Naive thymus-derived CD4-positive, alpha-beta T cell (primary cell): ENCODE measurements around the gene EVL. TPM values are rescaled to one million over a fixed set of nuclear protein-coding genes. Genes with fewer than 3 reads are reported as not detected.

Experiments
- ATAC-seq: fragments of 150-1000 bp; cut with Tn5 transposase; 2 replicates; pipeline ENCODE4 v1.10.0; 2021; ENCODE audit warnings: mild to moderate bottlenecking, moderate library complexity
- CTCF ChIA-PET: fragments of 350-600 bp; sonication (Branson Sonifier 250); formaldehyde crosslinking; loops from one replicate; lab custom pipeline; 2021; ENCODE audit warnings: antibody characterized with exemption; lab: Charles Lee
- POLR2A ChIA-PET: fragments of 350-600 bp; sonication (Branson Sonifier 250); formaldehyde crosslinking; loops from one replicate; lab custom pipeline; 2021; ENCODE audit warnings: antibody characterized with exemption, inconsistent platforms; lab: Charles Lee
- DNase-seq, 9 donors: peaks; one replicate each; pipeline versions ENCODE4 v3.0.0 to v3.0.0-alpha.2; 2020 to 2022; ENCODE audit warnings: mixed read lengths in 1 of 9
- H3K27ac ChIP-seq: one replicate; pipeline ENCODE4 v1.7.0; 2013; ENCODE audit warnings: mild to moderate bottlenecking, low read depth, low read length, moderate library complexity
- H3K27me3 ChIP-seq, 2 donors: one replicate each; pipeline ENCODE4 v1.7.0; 2013; ENCODE audit warnings: low read length in 2 of 2, mild to moderate bottlenecking in 2 of 2, moderate library complexity in 2 of 2; ENCODE audit not compliant: control insufficient read depth in 2 of 2, insufficient read depth in 2 of 2
- H3K36me3 ChIP-seq, 3 experiments: 1 replicate in 2 of 3; 2 replicates in 1 of 3; pipeline ENCODE4 v1.7.0; 2013; ENCODE audit warnings: low read length in 3 of 3, mild to moderate bottlenecking in 3 of 3, moderate library complexity in 1 of 3; ENCODE audit not compliant: insufficient read depth in 3 of 3, control insufficient read depth in 2 of 3
- H3K4me1 ChIP-seq, 2 donors: one replicate each; pipeline ENCODE4 v1.7.0; 2013; ENCODE audit warnings: low read length in 2 of 2, mild to moderate bottlenecking in 2 of 2, moderate library complexity in 1 of 2; ENCODE audit not compliant: control insufficient read depth in 2 of 2, insufficient read depth in 2 of 2
- H3K4me3 ChIP-seq: 2 replicates; pipeline ENCODE4 v1.7.0; 2013; ENCODE audit warnings: mild to moderate bottlenecking, low read length
- H3K9me3 ChIP-seq, 3 experiments: 1 replicate in 2 of 3; 2 replicates in 1 of 3; pipeline ENCODE4 v1.7.0; 2013; ENCODE audit warnings: low read length in 3 of 3; ENCODE audit not compliant: control insufficient read depth in 2 of 3
- H3K27ac Mint-ChIP-seq, 9 donors: one replicate each; pipeline ENCODE4 v1.8.0; 2020 to 2022; ENCODE audit warnings: mixed read lengths in 9 of 9, mild to moderate bottlenecking in 8 of 9, moderate library complexity in 5 of 9, inconsistent platforms in 2 of 9
- H3K27me3 Mint-ChIP-seq, 5 donors: one replicate each; pipeline ENCODE4 v1.8.0; 2021 to 2022; ENCODE audit warnings: mixed read lengths in 5 of 5, mild to moderate bottlenecking in 1 of 5
- H3K36me3 Mint-ChIP-seq, 5 donors: one replicate each; pipeline ENCODE4 v1.8.0; 2020 to 2022; ENCODE audit warnings: mixed read lengths in 5 of 5, mild to moderate bottlenecking in 3 of 5, inconsistent platforms in 1 of 5
- H3K4me1 Mint-ChIP-seq, 7 donors: one replicate each; pipeline ENCODE4 v1.8.0; 2020 to 2022; ENCODE audit warnings: mixed read lengths in 7 of 7, mild to moderate bottlenecking in 3 of 7, inconsistent platforms in 1 of 7
- H3K4me3 Mint-ChIP-seq, 10 donors: one replicate each; pipeline ENCODE4 v1.8.0; 2020 to 2022; ENCODE audit warnings: mild to moderate bottlenecking in 10 of 10, mixed read lengths in 10 of 10, moderate library complexity in 6 of 10, inconsistent platforms in 2 of 10
- H3K9me3 Mint-ChIP-seq, 11 donors: one replicate each; pipeline ENCODE4 v1.8.0; 2020 to 2022; ENCODE audit warnings: mixed read lengths in 11 of 11, mild to moderate bottlenecking in 4 of 11, inconsistent platforms in 1 of 11, moderate library complexity in 1 of 11
- intact Hi-C, 2 donors: fragments of 100-400 bp; cut with micrococcal nuclease; formaldehyde crosslinking; loops; one replicate each; pipeline ENCODE4 v1.15.1; 2023
- polyA plus RNA-seq, 2 donors: library from polyadenylated mRNA; unstranded; fragments of 300-500 nt; fragmentation: Illumina TruSeq; gene quantifications; one replicate each; pipeline ENCODE4 v1.2.3, GENCODE V29; 2021
- total RNA-seq, 6 experiments: library from RNA in 5 of 6; stranded (reverse) in 5 of 6; gene quantifications; 1 replicate in 5 of 6; 2 replicates in 1 of 6; pipeline ENCODE4 v1.2.3 and lab custom pipeline; 2021 to 2026

EVL gene
- total and polyA plus RNA-seq, 7 experiments from 2014 or later: 163 to 1,469 (median 936) TPM

DNA sequence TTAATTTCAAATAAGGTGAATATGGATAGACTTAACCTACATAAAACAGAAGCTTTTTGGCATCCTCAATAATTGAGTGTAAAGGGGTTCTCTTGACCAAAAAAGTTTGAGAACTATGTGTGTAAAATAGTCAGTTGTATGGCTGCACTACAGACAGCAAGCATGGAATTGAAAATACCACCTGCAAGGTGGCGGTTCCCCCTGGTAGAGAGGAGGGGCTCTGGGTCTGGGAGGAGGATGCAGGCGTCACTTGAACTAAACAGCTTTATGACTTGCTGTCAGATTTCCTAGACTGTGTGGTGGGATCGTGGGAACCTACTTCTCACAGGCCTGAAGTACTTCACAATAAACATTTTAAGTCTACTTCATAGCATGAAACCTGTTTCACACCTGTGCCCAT, 6.3 kb downstream of the EVL start:
- H3K27ac Mint-ChIP-seq: peak overlapping the region; percentile 70 to 100 (median 98)
- ATAC-seq (no peak), DNase-seq (peak in 2 of 9 donors; percentile 33 to 70)
- H3K9me3 Mint-ChIP-seq: peaks cover 0 to 2% (median 0%) of the 10 kb centered on the region in 11 donors
- H3K4me1 Mint-ChIP-seq: peaks cover 62 to 86% (median 78%) of the 10 kb centered on the region in 7 donors
- H3K4me3 Mint-ChIP-seq: peak overlapping the region; percentile 85 to 98 (median 94)
- Histone ChIP-seq H3K4me1 (peaks cover 56 to 74% of the 10 kb centered on the region in 2 donors), H3K27me3 (no peaks in the 10 kb centered on the region), H3K27ac (peak overlapping the region; percentile 98), H3K36me3 (peaks cover 10 to 37% (median 16%) of the 10 kb centered on the region in 3 experiments), H3K9me3 (no peaks in the 10 kb centered on the region), H3K4me3 (peak overlapping the region; percentile 85)
- ChIA-PET CTCF (interaction anchor here (0.7 to 26.3 kb wide), 9 partner anchors 10 to 153 kb away, joined by 3 to 758 read pairs (median 14); no protein-coding TSS in a partner anchor), POLR2A (interaction anchor here (0.6 to 59.0 kb wide), 8 partner anchors 7 to 169 kb away, joined by 3 to 2344 read pairs (median 4); partner anchors contain the start of gene EVL)
- H3K27me3 Mint-ChIP-seq: peaks cover 0 to 2% (median 0%) of the 10 kb centered on the region in 5 donors
- intact Hi-C loops: loop anchor here in 1 of 2 donors (5.0 kb wide), 1 partner anchor 76 kb away; no protein-coding TSS in a partner anchor
- H3K36me3 Mint-ChIP-seq: peaks cover 30 to 91% (median 65%) of the 10 kb centered on the region in 5 donors

DNA sequence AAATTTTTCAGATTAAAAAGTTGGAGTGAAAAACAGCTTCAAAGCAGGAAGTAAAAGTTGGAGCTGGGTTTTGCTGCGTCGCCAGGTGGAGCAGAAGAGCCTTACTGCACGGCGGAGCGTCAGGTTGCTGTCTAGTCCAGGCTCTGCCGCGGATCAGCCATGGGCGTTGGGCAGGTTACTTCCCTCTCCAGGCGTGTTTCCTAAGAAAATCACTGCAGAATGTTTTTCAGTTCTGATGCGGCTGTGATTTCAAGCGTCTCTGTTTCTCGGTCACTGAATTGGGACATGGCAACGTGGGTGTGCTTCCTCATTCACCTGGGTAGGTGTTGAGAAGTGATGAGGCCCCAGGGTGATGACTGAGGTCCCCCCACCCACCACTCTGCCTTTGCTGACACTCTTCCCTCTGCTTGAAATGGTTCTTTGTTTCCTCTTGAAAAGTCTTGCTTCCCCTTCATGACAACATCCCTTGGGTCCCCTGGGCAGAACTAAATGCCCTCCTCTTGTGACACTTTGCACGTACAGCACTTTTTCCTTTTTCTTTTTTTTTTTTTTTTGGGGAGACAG, 7.6 kb downstream of the EVL start:
- H3K4me3 ChIP-seq: peak overlapping the region; percentile 53
- intact Hi-C loops: loop anchor here (1.0 to 5.0 kb wide), 6 partner anchors 8 to 120 kb away; no protein-coding TSS in a partner anchor
- peaks cover 0 to 2% (median 0%) of the 10 kb centered on the region in 5 donors for H3K27me3 Mint-ChIP-seq
- H3K9me3 Mint-ChIP-seq: peaks cover 0 to 2% (median 0%) of the 10 kb centered on the region in 11 donors
- peaks cover 24 to 89% (median 53%) of the 10 kb centered on the region in 5 donors for H3K36me3 Mint-ChIP-seq
- H3K4me1 Mint-ChIP-seq: peaks cover 73 to 97% (median 82%) of the 10 kb centered on the region in 7 donors
- no peaks in the 10 kb centered on the region for H3K9me3 ChIP-seq
- DNase-seq (peak in 8 of 9 donors; percentile 61 to 78 (median 70)), ATAC-seq (peak; percentile 16)
- H3K27ac ChIP-seq: peak overlapping the region; percentile 98
- H3K27me3 ChIP-seq: no peaks in the 10 kb centered on the region
- ChIA-PET POLR2A (interaction anchor here (0.5 to 59.0 kb wide), 6 partner anchors 8 to 168 kb away, joined by 3 to 2344 read pairs (median 5); partner anchors contain the start of gene EVL), CTCF (interaction anchor here (0.7 to 26.3 kb wide), 11 partner anchors 9 to 150 kb away, joined by 4 to 758 read pairs (median 6); no protein-coding TSS in a partner anchor)
- peaks cover 10 to 27% (median 16%) of the 10 kb centered on the region in 3 experiments for H3K36me3 ChIP-seq
- H3K4me1 ChIP-seq: peaks cover 66 to 87% of the 10 kb centered on the region in 2 donors
- H3K27ac Mint-ChIP-seq: peak overlapping the region; percentile 89 to 100 (median 98)
- H3K4me3 Mint-ChIP-seq: peak overlapping the region; percentile 87 to 98 (median 92)

DNA sequence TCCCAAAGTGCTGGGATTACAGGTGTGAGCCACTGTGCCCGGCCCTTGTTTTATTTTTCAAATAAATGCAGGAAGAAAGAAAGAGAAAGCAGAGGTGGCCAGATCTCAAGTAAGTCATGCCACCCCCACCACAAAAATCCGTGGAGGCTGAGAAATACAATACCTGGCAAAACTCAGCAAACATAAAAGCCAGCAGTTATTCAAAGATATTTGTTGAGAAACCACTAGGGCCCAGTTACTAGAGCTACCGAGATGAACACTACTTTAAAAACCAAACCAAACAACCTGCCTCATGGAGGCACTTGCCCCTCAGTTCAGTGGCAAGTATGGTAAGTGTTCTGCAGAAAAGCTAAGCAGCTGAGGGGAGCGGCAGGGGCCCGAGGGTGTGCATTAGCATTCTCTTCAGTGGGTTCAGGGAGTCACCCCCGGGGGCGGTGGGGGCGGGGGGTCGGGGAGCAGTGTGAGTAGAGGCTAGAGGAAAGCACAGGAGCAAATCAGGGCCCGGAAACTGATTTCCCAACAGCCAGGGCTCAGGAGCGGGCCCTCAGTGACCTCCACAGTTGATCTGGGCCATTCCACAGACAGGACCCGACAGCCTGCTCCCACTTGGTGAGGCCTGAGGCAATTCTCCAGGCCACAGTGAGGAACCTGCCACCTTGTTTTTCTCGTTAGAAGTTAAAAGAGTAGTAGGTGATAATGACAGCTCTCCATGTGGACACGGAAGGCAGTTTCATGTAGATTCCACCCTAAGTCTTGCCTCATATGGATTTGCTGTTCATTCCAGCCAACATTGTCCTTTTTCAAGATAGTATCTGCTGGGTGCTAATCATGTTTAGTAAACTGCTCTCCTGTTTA, 8.6 kb downstream of the EVL start:
- intact Hi-C loops: loop anchor here in 1 of 2 donors (2.0 to 5.0 kb wide), 2 partner anchors 73 to 91 kb away; no protein-coding TSS in a partner anchor
- no peak for ATAC-seq
- CTCF ChIA-PET: interaction anchor here (1.3 to 26.3 kb wide), 6 partner anchors 8 to 119 kb away, joined by 3 to 758 read pairs (median 27); partner anchors contain the start of gene EVL

DNA sequence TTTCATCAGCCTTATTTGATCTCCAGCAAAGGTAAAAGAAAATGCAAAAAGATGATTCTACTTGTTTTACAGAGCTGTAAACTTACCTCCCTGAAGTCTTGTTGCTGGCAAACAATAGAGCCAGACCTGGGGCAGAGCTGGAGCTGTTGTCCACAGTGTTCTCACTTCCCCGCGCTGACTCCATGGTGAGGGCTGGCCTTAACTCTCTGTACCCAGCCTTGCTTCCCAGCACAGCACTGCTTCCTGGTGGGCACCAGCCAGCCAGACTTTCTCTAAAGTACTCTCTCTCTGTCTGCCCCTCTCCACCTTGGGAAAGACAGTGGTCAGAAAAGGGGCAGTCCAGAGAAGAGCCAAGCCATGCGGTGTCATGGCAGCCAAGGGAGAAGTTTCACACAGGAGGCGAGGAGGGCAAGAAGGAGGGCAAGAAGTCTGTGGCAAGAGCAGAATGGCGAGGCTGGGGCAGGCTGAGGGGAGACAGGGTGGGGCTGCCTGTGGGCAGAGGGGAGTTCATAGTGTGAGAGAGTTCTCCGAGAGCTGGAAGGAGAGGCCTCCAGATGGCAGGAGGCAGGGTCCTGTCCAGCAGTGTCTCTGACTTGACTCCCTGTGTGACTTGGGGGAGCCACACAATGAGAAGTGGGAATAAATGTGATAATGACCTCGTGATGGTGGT, 9.3 kb downstream of the EVL start:
- intact Hi-C loops: loop anchor here in 1 of 2 donors (5.0 kb wide), 1 partner anchor 73 kb away; no protein-coding TSS in a partner anchor
- Mint-ChIP-seq H3K4me1 (peaks cover 81 to 98% (median 90%) of the 10 kb centered on the region in 7 donors), H3K27ac (peak overlapping the region; percentile 89 to 100 (median 98)), H3K36me3 (peaks cover 20 to 87% (median 44%) of the 10 kb centered on the region in 5 donors), H3K4me3 (peak overlapping the region; percentile 79 to 98 (median 87)), H3K27me3 (no peaks in the 10 kb centered on the region), H3K9me3 (peaks cover 0 to 4% (median 0%) of the 10 kb centered on the region in 11 donors)
- Histone ChIP-seq H3K36me3 (peaks cover 10 to 27% (median 16%) of the 10 kb centered on the region in 3 experiments), H3K4me1 (peaks cover 81 to 94% of the 10 kb centered on the region in 2 donors), H3K9me3 (no peaks in the 10 kb centered on the region), H3K27ac (peak overlapping the region; percentile 98), H3K4me3 (peak overlapping the region; percentile 28), H3K27me3 (no peaks in the 10 kb centered on the region)
- ChIA-PET CTCF (interaction anchor here (1.3 to 26.3 kb wide), 7 partner anchors 8 to 147 kb away, joined by 3 to 758 read pairs (median 8); partner anchors contain the start of gene EVL), POLR2A (interaction anchor here (44.4 to 59.0 kb wide), 2 partner anchors 10 to 19 kb away, joined by 2344 read pairs; partner anchors contain the start of gene EVL)
- ATAC-seq (no peak), DNase-seq (peak in 1 of 9 donors; percentile 23)

More for the DNA sequence above, 8.6 kb downstream of the EVL start:
- peaks cover 76 to 91% of the 10 kb centered on the region in 2 donors for H3K4me1 ChIP-seq
- peak in 2 of 9 donors; percentile 37 to 40 for DNase-seq
- H3K4me3 ChIP-seq: peak overlapping the region; percentile 53
- Mint-ChIP-seq H3K9me3 (peaks cover 0 to 2% (median 0%) of the 10 kb centered on the region in 11 donors), H3K36me3 (peaks cover 20 to 87% (median 45%) of the 10 kb centered on the region in 5 donors), H3K4me1 (peaks cover 82 to 98% (median 85%) of the 10 kb centered on the region in 7 donors), H3K27me3 (no peaks in the 10 kb centered on the region), H3K27ac (peak overlapping the region; percentile 89 to 100 (median 98)), H3K4me3 (peak overlapping the region; percentile 87 to 98 (median 92))
- H3K27me3 ChIP-seq: no peaks in the 10 kb centered on the region
- no peaks in the 10 kb centered on the region for H3K9me3 ChIP-seq
- POLR2A ChIA-PET: interaction anchor here (44.4 to 59.0 kb wide), 2 partner anchors 9 to 20 kb away, joined by 2344 read pairs; partner anchors contain the start of gene EVL
- H3K36me3 ChIP-seq: peaks cover 10 to 27% (median 16%) of the 10 kb centered on the region in 3 experiments
- H3K27ac ChIP-seq: peak overlapping the region; percentile 98

DNA sequence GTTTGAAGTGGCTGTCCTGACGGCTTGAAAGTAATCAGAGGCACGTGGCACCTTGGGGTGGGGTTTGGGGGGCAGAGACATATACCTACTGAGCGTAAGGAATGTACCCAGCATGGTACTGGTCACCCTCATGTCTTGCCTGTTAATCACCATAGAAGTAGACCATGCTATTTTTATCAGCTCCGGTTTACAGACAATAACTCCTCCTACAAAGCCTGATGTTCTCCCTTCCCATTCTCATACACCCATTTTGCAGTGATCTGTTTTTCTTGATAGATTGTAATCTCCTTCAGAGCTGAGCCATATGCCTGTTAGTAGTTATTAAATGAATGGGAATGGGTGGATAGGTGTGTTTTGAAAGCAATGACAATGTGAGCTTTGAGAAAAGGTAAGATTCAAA, 10.5 kb downstream of the EVL start:
- H3K27me3 Mint-ChIP-seq: no peaks in the 10 kb centered on the region
- H3K9me3 Mint-ChIP-seq: peaks cover 0 to 6% (median 0%) of the 10 kb centered on the region in 11 donors
- peaks cover 14 to 87% (median 38%) of the 10 kb centered on the region in 5 donors for H3K36me3 Mint-ChIP-seq
- Histone ChIP-seq H3K4me3 (peak overlapping the region; percentile 28), H3K27me3 (no peaks in the 10 kb centered on the region), H3K4me1 (peaks cover 89 to 99% of the 10 kb centered on the region in 2 donors), H3K9me3 (no peaks in the 10 kb centered on the region), H3K27ac (peak overlapping the region; percentile 98), H3K36me3 (peaks cover 16 to 31% (median 19%) of the 10 kb centered on the region in 3 experiments)
- ChIA-PET POLR2A (interaction anchor here (1.6 to 59.0 kb wide), 3 partner anchors 11 to 146 kb away, joined by 6 to 2344 read pairs (median 2344); partner anchors contain the start of gene EVL), CTCF (interaction anchor here (1.3 to 26.3 kb wide), 6 partner anchors 6 to 146 kb away, joined by 4 to 758 read pairs (median 14); partner anchors contain the start of gene EVL)
- intact Hi-C loops: no loop called here
- ATAC-seq: no peak
- no peak for DNase-seq
- peaks cover 83 to 99% (median 94%) of the 10 kb centered on the region in 7 donors for H3K4me1 Mint-ChIP-seq
- peak overlapping the region; percentile 89 to 100 (median 98) for H3K27ac Mint-ChIP-seq
- H3K4me3 Mint-ChIP-seq: peak overlapping the region; percentile 79 to 98 (median 87)
